Esophagus muscularis mucosa (tissue), 4 donors: ENCODE data around the gene RNF180. TPM values are rescaled to one million over a fixed set of nuclear protein-coding genes. Genes with fewer than 3 reads are reported as not detected.

Experiments
- DNase-seq: peaks from one replicate; pipeline ENCODE4 v3.0.0-alpha.2; 2017; ENCODE audit errors: extremely low spot score
- H3K27ac ChIP-seq, 4 donors: fragments of 200-600 bp; sonication (generic); replicated peaks in 1 of 4; 1 replicate in 3 of 4; 2 replicates in 1 of 4; pipeline ENCODE4 v1.5.1; 2016 to 2019; ENCODE audit warnings: mild to moderate bottlenecking in 1 of 4
- H3K27me3 ChIP-seq, 4 donors: fragments of 200-600 bp; sonication (generic); one replicate each; pipeline versions ENCODE4 v1.5.1 to v1.6.0; 2016 to 2019
- H3K36me3 ChIP-seq, 4 donors: fragments of 200-600 bp; sonication (generic); one replicate each; pipeline ENCODE4 v1.5.1; 2016 to 2019
- H3K4me1 ChIP-seq, 4 donors: fragments of 200-600 bp; sonication (generic); one replicate each; pipeline ENCODE4 v1.5.1; 2016 to 2019
- H3K4me3 ChIP-seq, 4 donors: fragments of 200-600 bp; sonication (generic); 1 replicate in 2 of 4; 2 replicates in 2 of 4; pipeline ENCODE4 v1.5.1; 2016 to 2019; ENCODE audit warnings: mild to moderate bottlenecking in 4 of 4, moderate library complexity in 1 of 4
- H3K9me3 ChIP-seq, 4 donors: fragments of 200-600 bp; sonication (generic); 1 replicate in 3 of 4; 2 replicates in 1 of 4; pipeline ENCODE4 v1.5.1; 2016 to 2019
- EP300 ChIP-seq: sonication (generic); formaldehyde crosslinking; IDR thresholded peaks from one replicate; pipeline ENCODE4 v1.6.1; 2017; ENCODE audit warnings: antibody characterized with exemption
- POLR2A ChIP-seq: fragments of 450-650 bp; IDR thresholded peaks from one replicate; pipeline ENCODE4 v1.6.1; 2017; ENCODE audit warnings: antibody characterized with exemption, moderate library complexity, mild to moderate bottlenecking, low read depth
- POLR2AphosphoS5 ChIP-seq, 2 donors: sonication (generic); formaldehyde crosslinking; IDR thresholded peaks; one replicate each; pipeline ENCODE4 v1.6.1; 2017; ENCODE audit warnings: antibody characterized with exemption in 2 of 2
- WGBS: methylation state at CpG from one replicate; pipeline ENCODE4 v1.1.5; 2018; 5-methylcytosine and 5-hydroxymethylcytosine counted together
- intact Hi-C: fragments of 100-400 bp; cut with DNase I; formaldehyde crosslinking; loops from one replicate; pipeline ENCODE4 v1.15.1; 2023
- total RNA-seq, 4 donors: library from RNA; depleted of rRNA; stranded (reverse); fragments of >200 nt; gene quantifications; one replicate each; pipeline versions ENCODE4 v1.1.0 to v1.2.1, GENCODE V29; 2016
- TF ChIP-seq, protein P1 (sequence below), 3 experiments: fragments of 200-600 bp in 2 of 3; fragments of 450-650 bp in 1 of 3; sonication (generic) in 2 of 3; IDR thresholded peaks; one replicate each; pipeline ENCODE4 v1.5.1; 2017 to 2019; ENCODE audit warnings: antibody characterized with exemption in 3 of 3, mild to moderate bottlenecking in 2 of 3, moderate library complexity in 1 of 3

Gene RNF180
- total RNA-seq, 4 donors from 2014 or later: 17.9 to 22.4 (median 21.0) TPM

GRCh38 chr5:64149268-64149667 lies 16.4 kb upstream of the RNF180 start:
- no peak for DNase-seq
- intact Hi-C loops: loop anchor here (5.0 kb wide), 2 partner anchors 58 to 463 kb away; no protein-coding TSS in a partner anchor
- Histone ChIP-seq H3K27ac (no peak overlapping the region), H3K4me3 (no peak overlapping the region), H3K9me3 (peaks cover 0 to 7% (median 2%) of the 10 kb centered on the region in 4 donors), H3K27me3 (no peaks in the 10 kb centered on the region), H3K4me1 (peaks cover 9 to 22% (median 20%) of the 10 kb centered on the region in 4 donors), H3K36me3 (no peaks in the 10 kb centered on the region)
- TF ChIP-seq POLR2A (no peak), POLR2AphosphoS5 (IDR thresholded peaks at IDR 0.05) (no peak), EP300 (no peak)
- TF ChIP-seq, protein P1, sequence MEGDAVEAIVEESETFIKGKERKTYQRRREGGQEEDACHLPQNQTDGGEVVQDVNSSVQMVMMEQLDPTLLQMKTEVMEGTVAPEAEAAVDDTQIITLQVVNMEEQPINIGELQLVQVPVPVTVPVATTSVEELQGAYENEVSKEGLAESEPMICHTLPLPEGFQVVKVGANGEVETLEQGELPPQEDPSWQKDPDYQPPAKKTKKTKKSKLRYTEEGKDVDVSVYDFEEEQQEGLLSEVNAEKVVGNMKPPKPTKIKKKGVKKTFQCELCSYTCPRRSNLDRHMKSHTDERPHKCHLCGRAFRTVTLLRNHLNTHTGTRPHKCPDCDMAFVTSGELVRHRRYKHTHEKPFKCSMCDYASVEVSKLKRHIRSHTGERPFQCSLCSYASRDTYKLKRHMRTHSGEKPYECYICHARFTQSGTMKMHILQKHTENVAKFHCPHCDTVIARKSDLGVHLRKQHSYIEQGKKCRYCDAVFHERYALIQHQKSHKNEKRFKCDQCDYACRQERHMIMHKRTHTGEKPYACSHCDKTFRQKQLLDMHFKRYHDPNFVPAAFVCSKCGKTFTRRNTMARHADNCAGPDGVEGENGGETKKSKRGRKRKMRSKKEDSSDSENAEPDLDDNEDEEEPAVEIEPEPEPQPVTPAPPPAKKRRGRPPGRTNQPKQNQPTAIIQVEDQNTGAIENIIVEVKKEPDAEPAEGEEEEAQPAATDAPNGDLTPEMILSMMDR (IDR thresholded peaks at IDR 0.05): no peak

DNA sequence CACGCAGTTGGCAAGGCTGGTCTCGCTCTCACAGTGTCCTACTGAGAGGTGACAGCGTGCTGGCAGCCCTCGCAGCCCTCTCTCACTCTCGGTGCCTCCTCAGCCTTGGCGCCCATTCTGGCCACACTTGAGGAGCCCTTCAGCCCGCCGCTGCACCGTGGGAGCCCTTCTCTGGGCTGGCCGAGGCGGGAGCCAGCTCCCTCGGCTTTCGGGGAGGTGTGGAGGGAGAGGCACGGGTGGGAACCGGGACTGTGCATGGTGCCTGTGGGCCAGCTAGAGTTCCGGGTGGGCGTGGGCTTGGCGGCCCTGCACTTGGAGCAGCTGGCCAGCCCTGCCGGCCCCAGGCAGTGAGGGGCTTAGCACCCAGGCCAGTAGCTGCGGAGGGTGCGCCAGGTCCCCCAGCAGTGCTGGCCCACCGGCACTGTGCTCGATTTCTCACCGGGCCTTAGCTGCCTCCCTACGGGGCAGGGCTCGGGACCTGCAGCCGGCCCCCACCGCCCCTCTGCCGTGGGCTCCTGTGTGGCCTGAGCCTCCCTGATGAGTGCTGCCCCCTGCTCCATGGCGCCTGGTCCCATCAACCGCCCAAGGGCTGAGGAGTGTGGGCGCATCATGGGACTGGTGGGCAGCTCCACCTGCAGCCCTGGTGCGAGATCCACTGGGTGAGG lies 15.7 kb upstream of the RNF180 start:
- Histone ChIP-seq H3K9me3 (peaks cover 0 to 7% (median 2%) of the 10 kb centered on the region in 4 donors), H3K36me3 (no peaks in the 10 kb centered on the region), H3K4me1 (peaks cover 2 to 15% (median 13%) of the 10 kb centered on the region in 4 donors), H3K4me3 (no peak overlapping the region), H3K27ac (no peak overlapping the region), H3K27me3 (no peaks in the 10 kb centered on the region)
- 97% methylated on average over 18 of the region's 33 CpGs for WGBS
- TF ChIP-seq POLR2A (no peak), EP300 (no peak), POLR2AphosphoS5 (IDR thresholded peaks at IDR 0.05) (no peak)
- TF ChIP-seq, protein P1 (IDR thresholded peaks at IDR 0.05): no peak
- intact Hi-C loops: loop anchor here (5.0 kb wide), 2 partner anchors 57 to 462 kb away; no protein-coding TSS in a partner anchor
- peak; percentile 88 for DNase-seq

GRCh38 chr5:64156261-64156660 lies 9.4 kb upstream of the RNF180 start:
- 94% methylated on average over 1 of the region's 1 CpG for WGBS
- DNase-seq: peak; percentile 17
- H3K27ac ChIP-seq: no peak overlapping the region
- H3K4me1 ChIP-seq: no peaks in the 10 kb centered on the region
- no peak overlapping the region for H3K4me3 ChIP-seq
- intact Hi-C loops: no loop called here
- no peaks in the 10 kb centered on the region for H3K27me3 ChIP-seq
- TF ChIP-seq POLR2A (no peak), POLR2AphosphoS5 (IDR thresholded peaks at IDR 0.05) (no peak), EP300 (no peak)
- TF ChIP-seq, protein P1 (IDR thresholded peaks at IDR 0.05): no peak
- H3K36me3 ChIP-seq: no peaks in the 10 kb centered on the region
- H3K9me3 ChIP-seq: peaks cover 0 to 7% (median 2%) of the 10 kb centered on the region in 4 donors

DNA sequence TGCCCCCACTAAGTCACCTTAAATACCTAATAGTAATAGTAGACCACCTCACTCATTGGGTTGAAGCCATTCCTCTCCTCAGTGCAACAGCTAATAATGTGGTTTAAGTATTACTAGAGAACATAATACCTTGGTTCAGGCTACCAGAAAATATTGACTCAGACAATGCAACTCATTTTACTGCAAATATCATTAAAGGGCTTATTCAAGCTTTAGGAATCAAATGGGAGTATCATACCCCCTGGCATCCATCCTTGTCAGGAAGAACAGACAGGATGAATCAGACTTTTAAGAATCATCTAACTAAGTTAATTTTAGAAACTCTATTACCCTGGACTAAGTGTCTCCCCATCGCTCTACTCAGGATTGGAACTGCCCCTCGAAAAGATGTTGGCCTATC lies 6.8 kb upstream of the RNF180 start:
- Histone ChIP-seq H3K27ac (no peak overlapping the region), H3K27me3 (no peaks in the 10 kb centered on the region), H3K4me3 (no peak overlapping the region), H3K4me1 (peaks cover 0 to 4% (median 0%) of the 10 kb centered on the region in 4 donors), H3K36me3 (no peaks in the 10 kb centered on the region), H3K9me3 (no peaks in the 10 kb centered on the region)
- DNase-seq: no peak
- intact Hi-C loops: no loop called here
- 93% methylated on average over 2 of the region's 2 CpGs for WGBS
- TF ChIP-seq, protein P1 (IDR thresholded peaks at IDR 0.05): no peak
- TF ChIP-seq POLR2AphosphoS5 (IDR thresholded peaks at IDR 0.05) (no peak), POLR2A (no peak), EP300 (no peak)
